GM12878 (cell line): Measurements from ENCODE around the gene HABP2. TPM values are rescaled to one million over a fixed set of nuclear protein-coding genes. Genes with fewer than 3 reads are reported as not detected.

Source experiments
- ATAC-seq: fragments of 200-7000 bp; cut with Tn5 transposase; 3 replicates; pipeline ENCODE4 v1.9.1; 2020; ENCODE audit warnings: mild to moderate bottlenecking, moderate library complexity
- BruUV-seq: library from RNA; stranded (reverse); fragments of 400-500 nt; replicated peaks from 2 replicates; lab custom pipeline; 2021; lab: Mats Ljungman, UMichigan
- CTCF ChIA-PET: fragments of 300-600 bp; sonication (Branson Sonifier 250); formaldehyde crosslinking; extraction: SDS; loops from one replicate; lab custom pipeline; 2021; ENCODE audit warnings: inconsistent platforms; lab: Yijun Ruan, JAX
- POLR2A ChIA-PET: fragments of 350-600 bp; formaldehyde crosslinking; extraction: SDS; loops from one replicate; lab custom pipeline; 2021; ENCODE audit warnings: inconsistent platforms; lab: Charles Lee
- RAD21 ChIA-PET: fragments of 300-600 bp; sonication (Branson Sonifier 250); formaldehyde crosslinking; loops from one replicate; lab custom pipeline; 2023; ENCODE audit warnings: antibody characterized with exemption; ENCODE audit not compliant: unreplicated experiment; lab: Charles Lee
- SMC1A ChIA-PET: fragments of 300-600 bp; sonication (Branson Sonifier 250); formaldehyde crosslinking; loops from one replicate; lab custom pipeline; 2023; ENCODE audit not compliant: unreplicated experiment, uncharacterized antibody; lab: Charles Lee
- DNase-seq: peaks from one replicate; pipeline ENCODE4 v3.0.0-alpha.2; 2011; ENCODE audit warnings: low read depth, low spot score
- FAIRE-seq: peaks from 3 replicates; lab custom pipeline; 2011; peaks lifted over from hg19 to GRCh38; lab: Jason Lieb, UNC
- H2AFZ ChIP-seq: 2 replicates; pipeline ENCODE4 v1.6.0; 2011; ENCODE audit warnings: low read depth, low read length, control low read depth; ENCODE audit not compliant: control insufficient read depth
- H3K27ac ChIP-seq: 2 replicates; pipeline ENCODE4 v1.5.1; 2011; ENCODE audit warnings: control low read depth; ENCODE audit not compliant: control insufficient read depth, insufficient read depth
- H3K27me3 ChIP-seq, 2 experiments: replicated peaks in 1 of 2; 2 replicates each; pipeline versions ENCODE4 v1.6.0 to v1.6.1; 2011; ENCODE audit warnings: low read length in 1 of 2; ENCODE audit not compliant: control insufficient read depth in 2 of 2, insufficient read depth in 2 of 2
- H3K36me3 ChIP-seq, 2 experiments: 2 replicates each; pipeline ENCODE4 v1.5.1; 2011; ENCODE audit warnings: low read length in 1 of 2; ENCODE audit not compliant: control insufficient read depth in 2 of 2, insufficient read depth in 2 of 2
- H3K4me1 ChIP-seq: 2 replicates; pipeline ENCODE4 v1.6.1; 2011; ENCODE audit warnings: mild to moderate bottlenecking, low read length, moderate library complexity, mixed read lengths; ENCODE audit not compliant: control insufficient read depth, insufficient read depth
- H3K4me2 ChIP-seq: 2 replicates; pipeline ENCODE4 v1.6.0; 2011; ENCODE audit warnings: control low read depth; ENCODE audit not compliant: control insufficient read depth, insufficient read depth
- H3K4me3 ChIP-seq: fragments of 200-600 bp; sonication (generic); 2 replicates; pipeline ENCODE4 v1.5.1; 2016
- H3K79me2 ChIP-seq: 2 replicates; pipeline ENCODE4 v1.6.0; 2011; ENCODE audit warnings: low read length; ENCODE audit not compliant: control insufficient read depth, insufficient read depth
- H3K9ac ChIP-seq: 2 replicates; pipeline ENCODE4 v1.8.0; 2011; ENCODE audit warnings: low read length, control low read depth, mixed read lengths; ENCODE audit not compliant: control insufficient read depth, insufficient read depth
- H3K9me3 ChIP-seq: replicated peaks from 3 replicates; pipeline ENCODE4 v1.5.1; 2011; ENCODE audit warnings: mild to moderate bottlenecking, low read length; ENCODE audit not compliant: control insufficient read depth, insufficient read depth
- H4K20me1 ChIP-seq: 2 replicates; pipeline ENCODE4 v1.6.0; 2011; ENCODE audit not compliant: control insufficient read depth, insufficient read depth
- ASH2L ChIP-seq: fragments of 300-600, 200-600 bp; sonication (generic); IDR thresholded peaks from 2 replicates; pipeline ENCODE4 v1.6.1; 2017; ENCODE audit warnings: low read depth, mild to moderate bottlenecking, borderline replicate concordance
- CHD2 ChIP-seq: IDR thresholded peaks from 2 replicates; pipeline ENCODE4 v1.6.1; 2011; ENCODE audit warnings: low read depth, low read length, improper control_type of control experiment, borderline replicate concordance
- ELK1 ChIP-seq: IDR thresholded peaks from 2 replicates; pipeline ENCODE4 v1.6.1; 2012; ENCODE audit warnings: low read depth, low read length, improper control_type of control experiment
- EZH2 ChIP-seq: IDR thresholded peaks from 2 replicates; pipeline ENCODE4 v1.6.1; 2012; ENCODE audit warnings: low read depth, mild to moderate bottlenecking, control low read depth, inconsistent platforms, low read length, borderline replicate concordance; ENCODE audit not compliant: control insufficient read depth
- NFIC ChIP-seq: IDR thresholded peaks from 2 replicates; pipeline ENCODE4 v1.6.1; 2012; ENCODE audit warnings: low read depth, mild to moderate bottlenecking, inconsistent platforms, low read length, moderate library complexity
- NR2C2 ChIP-seq: IDR thresholded peaks from 2 replicates; pipeline ENCODE4 v1.6.1; 2011; ENCODE audit warnings: borderline replicate concordance, low read depth; ENCODE audit not compliant: control insufficient read depth, insufficient read length
- SMAD1 ChIP-seq: fragments of 450-650 bp; IDR thresholded peaks from 2 replicates; pipeline ENCODE4 v1.6.1; 2018; ENCODE audit warnings: mild to moderate bottlenecking, low read depth; ENCODE audit not compliant: partially characterized antibody
- STAT3 ChIP-seq: IDR thresholded peaks from 2 replicates; pipeline ENCODE4 v1.6.1; 2011; ENCODE audit warnings: low read depth, low read length, improper control_type of control experiment
- ZBTB11 ChIP-seq: fragments of 450-650 bp; formaldehyde crosslinking; IDR thresholded peaks from 2 replicates; pipeline ENCODE4 v1.5.0; 2022; ENCODE audit warnings: mild to moderate bottlenecking, missing genetic modification characterization
- ZBTB40 ChIP-seq: fragments of 450-650 bp; IDR thresholded peaks from 2 replicates; pipeline ENCODE4 v1.6.1; 2016; ENCODE audit warnings: mild to moderate bottlenecking, moderate library complexity, borderline replicate concordance
- WGBS: methylation state at CpG from one replicate; pipeline ENCODE4 v1.1.6; 2016; ENCODE audit warnings: low lambda C conversion rate; ENCODE audit not compliant: insufficient replicate concordance, insufficient coverage; ENCODE audit errors: missing lambda C conversion rate; 5-methylcytosine and 5-hydroxymethylcytosine counted together
- in situ Hi-C: fragments of 300-500 bp; cut with MboI; formaldehyde crosslinking; loops from 9 replicates; pipeline ENCODE4 v1.14.3; 2018; ENCODE audit warnings: mixed read lengths
- intact Hi-C: fragments of 100-400 bp; cut with micrococcal nuclease; formaldehyde crosslinking; loops from one replicate; pipeline ENCODE4 v1.14.2; 2022; ENCODE audit not compliant: unreplicated experiment
- polyA plus RNA-seq, 11 experiments: library from polyadenylated mRNA; depleted of rRNA in 4 of 11; unstranded in 6 of 11; stranded (reverse) in 5 of 11; fragments of >200 nt; fragmentation: Nextera tagmentation in 4 of 11; fragmentation: Illumina TruSeq in 1 of 11; extraction: Ambion mirVana in 4 of 11; extraction: Trizol in 1 of 11; gene quantifications; 1 replicate in 1 of 11; 2 replicates in 10 of 11; pipeline versions ENCODE4 v1.2.1 to v1.2.3, GENCODE V29; 2011 to 2016; ENCODE audit warnings: inconsistent platforms in 2 of 11, missing spikeins in 2 of 11, low read depth in 1 of 11
- total RNA-seq, 4 experiments: library from RNA; depleted of rRNA in 3 of 4; stranded (reverse); fragments of >200 nt in 3 of 4; fragmentation: Illumina TruSeq in 1 of 4; extraction: Trizol in 1 of 4; gene quantifications; 2 replicates each; pipeline versions ENCODE4 v1.2.1 to v1.2.3, GENCODE V29; 2013 to 2021

The HABP2 gene
- total and polyA plus RNA-seq, 10 of the 15 experiments (the other 5 are each of a cell fraction or from before 2014, with no cell fraction given), result 0.13 TPM; not detected in 9

- no peaks in the 10 kb centered on the region for H3K9me3 ChIP-seq
- no peaks in the 10 kb centered on the region for H3K79me2 ChIP-seq
- intact Hi-C loops, result no loop called here
- RAD21 ChIA-PET, result no interaction called here
- no TSS peak for BruUV-seq
- ATAC-seq (no peak), DNase-seq (no peak), FAIRE-seq (no peak)
- H3K4me3 ChIP-seq, result no peak overlapping the region
- no peak overlapping the region for H3K4me2 ChIP-seq
- H4K20me1 ChIP-seq, result no peaks in the 10 kb centered on the region
- in situ Hi-C loops, result no loop called here
- no peaks in the 10 kb centered on the region; a peak in 4 of 4 replicates for H3K27me3 ChIP-seq
- POLR2A ChIA-PET, result no interaction called here
- H3K27ac ChIP-seq, result no peak overlapping the region
- H2AFZ ChIP-seq, result no peak overlapping the region
- SMC1A ChIA-PET, result interaction anchor here (0.6 kb wide), 1 partner anchor 1140 kb away, joined by 3 read pairs; no protein-coding TSS in a partner anchor
- H3K4me1 ChIP-seq, result no peaks in the 10 kb centered on the region
- WGBS, result 26% methylated on average over 2 of the region's 2 CpGs
- H3K36me3 ChIP-seq, result no peaks in the 10 kb centered on the region
- H3K9ac ChIP-seq, result no peak overlapping the region
- TF ChIP-seq ELK1 (no peak), EZH2 (no peak), ASH2L (no peak), ZBTB11 (CRISPR knock-in tag) (no peak), NR2C2 (no peak), CHD2 (no peak), ZBTB40 (no peak), NFIC (no peak), SMAD1 (no peak), STAT3 (no peak)
- TF ChIP-seq, all 136 proteins: peak for 0
- CTCF ChIA-PET, result no interaction called here
Measured at GRCh38 chr10:113613427-113613826, 60.6 kb downstream of the HABP2 start.
